ENCODE results near the gene PHF21B.

PHF21B gene

GRCh38 chr22:45006111-45006963 lies 3.5 kb downstream of the PHF21B start:
- no peak for TF ChIP-seq USF1 (IDR thresholded peaks at IDR 0.05)
- TF ChIP-seq TAF1 (IDR thresholded peaks at IDR 0.05; ENCODE audit: low read depth), result no peak
- no peak for TF ChIP-seq FOXM1 (IDR thresholded peaks at IDR 0.05; ENCODE audit: borderline replicate concordance, low read depth)
- no peak for TF ChIP-seq MAX (IDR thresholded peaks at IDR 0.05)
- no peak for TF ChIP-seq TEAD4 (IDR thresholded peaks at IDR 0.05)
- no peak for TF ChIP-seq CREB1 (IDR thresholded peaks at IDR 0.05; ENCODE audit: low read depth)
- TF ChIP-seq REST (IDR thresholded peaks at IDR 0.05; ENCODE audit: low read depth), result no peak
- no peak for TF ChIP-seq RAD21 (IDR thresholded peaks at IDR 0.05; ENCODE audit: low read depth)
- no peak for TF ChIP-seq NFIC (IDR thresholded peaks at IDR 0.05)
- TF ChIP-seq EGR1 (IDR thresholded peaks at IDR 0.05), result no peak
- no peak for TF ChIP-seq ZBTB7A (IDR thresholded peaks at IDR 0.05; ENCODE audit: low read depth)
- no peak for TF ChIP-seq CEBPB (IDR thresholded peaks at IDR 0.05)
- TF ChIP-seq EP300 (IDR thresholded peaks at IDR 0.05; ENCODE audit: borderline replicate concordance), result no peak
- TF ChIP-seq TCF12 (IDR thresholded peaks at IDR 0.05; ENCODE audit: low read depth), result no peak
- TF ChIP-seq YY1 (IDR thresholded peaks at IDR 0.05; ENCODE audit: low read depth), result no peak

GRCh38 chr22:45001653-45002052 lies 8.2 kb downstream of the PHF21B start:
- no peak for TF ChIP-seq REST (IDR thresholded peaks at IDR 0.05; ENCODE audit: low read depth)
- no peak for TF ChIP-seq CEBPB (IDR thresholded peaks at IDR 0.05)
- no peak for TF ChIP-seq TEAD4 (IDR thresholded peaks at IDR 0.05)
- no peak for TF ChIP-seq EP300 (IDR thresholded peaks at IDR 0.05; ENCODE audit: borderline replicate concordance)
- TF ChIP-seq ZBTB7A (IDR thresholded peaks at IDR 0.05; ENCODE audit: low read depth), result no peak
- TF ChIP-seq CREB1 (IDR thresholded peaks at IDR 0.05; ENCODE audit: low read depth), result no peak

GRCh38 chr22:45000330-45000729 lies 9.5 kb downstream of the PHF21B start:
- TF ChIP-seq MAX (IDR thresholded peaks at IDR 0.05) (no peak), TAF1 (IDR thresholded peaks at IDR 0.05; ENCODE audit: low read depth) (no peak), EGR1 (IDR thresholded peaks at IDR 0.05) (no peak)

- TF ChIP-seq EGR1 (IDR thresholded peaks at IDR 0.05) (no peak), TEAD4 (IDR thresholded peaks at IDR 0.05) (no peak), TAF1 (IDR thresholded peaks at IDR 0.05; ENCODE audit: low read depth) (no peak), TCF12 (IDR thresholded peaks at IDR 0.05; ENCODE audit: low read depth) (no peak), NFIC (IDR thresholded peaks at IDR 0.05) (no peak), REST (IDR thresholded peaks at IDR 0.05; ENCODE audit: low read depth) (no peak), EP300 (IDR thresholded peaks at IDR 0.05; ENCODE audit: borderline replicate concordance) (no peak), RAD21 (IDR thresholded peaks at IDR 0.05; ENCODE audit: low read depth) (no peak), FOXM1 (IDR thresholded peaks at IDR 0.05; ENCODE audit: borderline replicate concordance, low read depth) (no peak), CREB1 (IDR thresholded peaks at IDR 0.05; ENCODE audit: low read depth) (no peak), MAX (IDR thresholded peaks at IDR 0.05) (no peak), CEBPB (IDR thresholded peaks at IDR 0.05) (no peak), YY1 (IDR thresholded peaks at IDR 0.05; ENCODE audit: low read depth) (no peak), USF1 (IDR thresholded peaks at IDR 0.05) (no peak)
Measured at GRCh38 chr22:44999687-45000086, 10.1 kb downstream of the PHF21B start.

Data from Ishikawa (cell line).